K562 (cell line): ENCODE data around the gene COX4I2.

Experiments
- CCNT2 ChIP-seq: IDR thresholded peaks from 2 replicates; pipeline ENCODE4 v1.6.1; 2011; ENCODE audit warnings: borderline replicate concordance, low read depth, mild to moderate bottlenecking, moderate library complexity, mixed read lengths, low read length; ENCODE audit not compliant: insufficient read length; ENCODE audit errors: extremely low read depth
- MYNN ChIP-seq, 2 experiments: sonication (generic); formaldehyde crosslinking in 1 of 2; IDR thresholded peaks; 2 replicates each; pipeline versions ENCODE4 v1.5.0 to v1.6.1; 2016 to 2020; ENCODE audit warnings: antibody characterized with exemption in 1 of 2, missing genetic modification reagents in 1 of 2
- POLR2H ChIP-seq: IDR thresholded peaks from 2 replicates; pipeline ENCODE4 v1.6.1; 2016; ENCODE audit warnings: missing genetic modification characterization, low read depth, mild to moderate bottlenecking, control low read depth, missing compliant biosample characterization, moderate library complexity
- REST ChIP-seq, 2 experiments: fragments of 450-650 bp; formaldehyde crosslinking in 1 of 2; IDR thresholded peaks; 2 replicates each; pipeline versions ENCODE4 v1.4.0 to v1.6.1; 2014 to 2020; ENCODE audit warnings: mild to moderate bottlenecking in 2 of 2, borderline replicate concordance in 1 of 2, low read depth in 1 of 2
- U2AF1 ChIP-seq: fragments of 200-400 bp; formaldehyde crosslinking; optimal IDR thresholded peaks from 2 replicates; pipeline ENCODE3; 2017; ENCODE audit warnings: mild to moderate bottlenecking, low read depth, low read length, moderate library complexity
- ZHX1 ChIP-seq: fragments of 150-350 bp; conservative IDR thresholded peaks from 2 replicates; pipeline ENCODE4 v1.6.1; 2014; ENCODE audit warnings: low read length
- TF ChIP-seq, protein P1 (sequence below): sonication (generic); formaldehyde crosslinking; IDR thresholded peaks from 2 replicates; pipeline ENCODE4 v1.5.0; 2020; ENCODE audit warnings: missing genetic modification reagents
- TF ChIP-seq, protein P2 (sequence below), 3 experiments: IDR thresholded peaks in 2 of 3; conservative IDR thresholded peaks in 1 of 3; 2 replicates each; pipeline ENCODE4 v1.5.1; 2011 to 2012; ENCODE audit warnings: low read length in 3 of 3, mild to moderate bottlenecking in 3 of 3, control low read depth in 2 of 3, improper control_type of control experiment in 1 of 3, inconsistent platforms in 1 of 3, low read depth in 1 of 3, mixed read lengths in 1 of 3, moderate library complexity in 1 of 3; ENCODE audit not compliant: insufficient read depth in 2 of 3

DNA sequence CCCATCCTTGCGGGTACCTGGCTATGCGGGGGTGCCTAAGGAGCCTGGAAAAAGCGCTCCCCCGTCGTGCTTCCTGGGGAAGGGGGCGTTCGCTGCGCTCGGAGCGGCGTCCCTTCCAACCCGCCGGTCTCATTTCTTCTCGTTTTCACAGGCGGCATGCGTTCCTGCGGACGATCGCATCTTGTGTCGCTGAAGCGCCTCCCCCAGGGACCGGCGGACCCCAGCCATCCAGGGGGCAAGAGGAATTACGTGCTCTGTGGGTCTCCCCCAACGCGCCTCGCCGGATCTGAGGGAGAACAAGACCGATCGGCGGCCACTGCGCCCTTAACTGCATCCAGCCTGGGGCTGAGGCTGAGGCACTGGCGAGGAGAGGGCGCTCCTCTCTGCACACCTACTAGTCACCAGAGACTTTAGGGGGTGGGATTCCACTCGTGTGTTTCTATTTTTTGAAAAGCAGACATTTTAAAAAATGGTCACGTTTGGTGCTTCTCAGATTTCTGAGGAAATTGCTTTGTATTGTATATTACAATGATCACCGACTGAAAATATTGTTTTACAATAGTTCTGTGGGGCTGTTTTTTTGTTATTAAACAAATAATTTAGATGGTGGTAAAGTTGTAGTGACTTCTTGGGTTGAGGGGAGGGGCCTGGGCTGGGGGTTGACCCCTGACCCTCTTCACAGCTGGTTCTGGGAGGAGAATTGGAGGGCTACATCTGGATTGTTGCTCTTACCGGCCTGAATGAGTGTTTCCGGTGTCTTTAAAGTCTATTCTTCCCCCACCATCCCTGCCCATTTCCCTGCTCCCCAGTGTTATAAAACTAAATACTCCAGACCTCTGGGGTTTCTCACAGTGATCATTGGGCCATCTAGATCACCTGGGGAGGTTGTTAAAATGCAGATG is 31.6 kb upstream of the COX4I2 start:
- TF ChIP-seq, protein P1, sequence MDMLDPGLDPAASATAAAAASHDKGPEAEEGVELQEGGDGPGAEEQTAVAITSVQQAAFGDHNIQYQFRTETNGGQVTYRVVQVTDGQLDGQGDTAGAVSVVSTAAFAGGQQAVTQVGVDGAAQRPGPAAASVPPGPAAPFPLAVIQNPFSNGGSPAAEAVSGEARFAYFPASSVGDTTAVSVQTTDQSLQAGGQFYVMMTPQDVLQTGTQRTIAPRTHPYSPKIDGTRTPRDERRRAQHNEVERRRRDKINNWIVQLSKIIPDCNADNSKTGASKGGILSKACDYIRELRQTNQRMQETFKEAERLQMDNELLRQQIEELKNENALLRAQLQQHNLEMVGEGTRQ (CRISPR knock-in tag): no peak
- TF ChIP-seq MYNN (IDR thresholded peaks at IDR 0.05): no peak
- no peak for TF ChIP-seq MYNN (CRISPR knock-in tag; IDR thresholded peaks at IDR 0.05)
- no peak for TF ChIP-seq REST (IDR thresholded peaks at IDR 0.05; ENCODE audit: borderline replicate concordance)
- no peak for TF ChIP-seq REST (CRISPR knock-in tag; IDR thresholded peaks at IDR 0.05; ENCODE audit: low read depth)
- peak; percentile 5 for TF ChIP-seq U2AF1
- TF ChIP-seq CCNT2: no peak
- no peak; the same call in 1 of the 2 replicates for TF ChIP-seq POLR2H (tag)
- no peak for TF ChIP-seq ZHX1
- TF ChIP-seq, protein P2, sequence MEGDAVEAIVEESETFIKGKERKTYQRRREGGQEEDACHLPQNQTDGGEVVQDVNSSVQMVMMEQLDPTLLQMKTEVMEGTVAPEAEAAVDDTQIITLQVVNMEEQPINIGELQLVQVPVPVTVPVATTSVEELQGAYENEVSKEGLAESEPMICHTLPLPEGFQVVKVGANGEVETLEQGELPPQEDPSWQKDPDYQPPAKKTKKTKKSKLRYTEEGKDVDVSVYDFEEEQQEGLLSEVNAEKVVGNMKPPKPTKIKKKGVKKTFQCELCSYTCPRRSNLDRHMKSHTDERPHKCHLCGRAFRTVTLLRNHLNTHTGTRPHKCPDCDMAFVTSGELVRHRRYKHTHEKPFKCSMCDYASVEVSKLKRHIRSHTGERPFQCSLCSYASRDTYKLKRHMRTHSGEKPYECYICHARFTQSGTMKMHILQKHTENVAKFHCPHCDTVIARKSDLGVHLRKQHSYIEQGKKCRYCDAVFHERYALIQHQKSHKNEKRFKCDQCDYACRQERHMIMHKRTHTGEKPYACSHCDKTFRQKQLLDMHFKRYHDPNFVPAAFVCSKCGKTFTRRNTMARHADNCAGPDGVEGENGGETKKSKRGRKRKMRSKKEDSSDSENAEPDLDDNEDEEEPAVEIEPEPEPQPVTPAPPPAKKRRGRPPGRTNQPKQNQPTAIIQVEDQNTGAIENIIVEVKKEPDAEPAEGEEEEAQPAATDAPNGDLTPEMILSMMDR (IDR thresholded peaks at IDR 0.05 in 2 of 3, conservative IDR thresholded peaks at IDR 0.05 in 1 of 3; ENCODE audit: insufficient read depth in 2 of 3, low read depth in 1 of 3, low read length in 3 of 3): no peak
